Mesenchymal stem cell (in vitro differentiated cells and primary cell): ENCODE data around the gene CHI3L1.
A peak's percentile ranks its signal among the peaks of the same experiment; 100 is the strongest.

Experiments
- DNase-seq: peaks from one replicate; pipeline ENCODE4 v3.0.0-alpha.2; 2013
- H2AFZ ChIP-seq: one replicate; pipeline ENCODE4 v1.6.1; 2013; ENCODE audit warnings: low read depth, mild to moderate bottlenecking, control low read depth, inconsistent platforms, low read length, moderate library complexity
- H2AK5ac ChIP-seq: 2 replicates; pipeline ENCODE4 v1.6.1; 2013; ENCODE audit warnings: low read length, moderate library complexity, mild to moderate bottlenecking, inconsistent platforms; ENCODE audit not compliant: severe bottlenecking
- H2BK120ac ChIP-seq: one replicate; pipeline ENCODE4 v1.6.1; 2013; ENCODE audit warnings: low read depth, mild to moderate bottlenecking, inconsistent platforms, low read length, moderate library complexity
- H2BK12ac ChIP-seq, 2 experiments: one replicate each; pipeline ENCODE4 v1.6.1; 2013; ENCODE audit warnings: inconsistent platforms in 2 of 2, low read length in 2 of 2, mild to moderate bottlenecking in 2 of 2, moderate library complexity in 2 of 2, control low read depth in 1 of 2
- H2BK15ac ChIP-seq: one replicate; pipeline ENCODE4 v1.6.1; 2013; ENCODE audit warnings: mild to moderate bottlenecking, low read depth, inconsistent platforms; ENCODE audit not compliant: poor library complexity, severe bottlenecking
- H2BK5ac ChIP-seq: 2 replicates; pipeline ENCODE4 v1.6.1; 2013; ENCODE audit warnings: low read depth, mild to moderate bottlenecking, low read length, control low read depth, inconsistent platforms; ENCODE audit not compliant: poor library complexity, severe bottlenecking
- H3K14ac ChIP-seq, 2 experiments: one replicate each; pipeline ENCODE4 v1.6.1; 2013; ENCODE audit warnings: inconsistent platforms in 2 of 2, low read length in 2 of 2, control low read depth in 1 of 2, mild to moderate bottlenecking in 1 of 2, moderate library complexity in 1 of 2
- H3K18ac ChIP-seq, 2 experiments: one replicate each; pipeline ENCODE4 v1.6.1; 2013; ENCODE audit warnings: inconsistent platforms in 2 of 2, low read length in 2 of 2, control low read depth in 1 of 2, low read depth in 1 of 2, mild to moderate bottlenecking in 1 of 2
- H3K23ac ChIP-seq, 2 experiments: one replicate each; pipeline ENCODE4 v1.6.1; 2013; ENCODE audit warnings: inconsistent platforms in 2 of 2, low read length in 2 of 2, mild to moderate bottlenecking in 2 of 2, moderate library complexity in 2 of 2, control low read depth in 1 of 2
- H3K27ac ChIP-seq: 2 replicates; pipeline ENCODE4 v1.5.1; 2013; ENCODE audit warnings: mild to moderate bottlenecking, moderate library complexity, low read length, control low read depth, inconsistent platforms; ENCODE audit not compliant: poor library complexity, severe bottlenecking
- H3K27me3 ChIP-seq, 2 experiments: 2 replicates each; pipeline versions ENCODE4 v1.6.1 to v1.7.0; 2013; ENCODE audit warnings: low read length in 2 of 2, mild to moderate bottlenecking in 2 of 2, moderate library complexity in 2 of 2, control low read depth in 1 of 2, inconsistent platforms in 1 of 2; ENCODE audit not compliant: control insufficient read depth in 1 of 2, insufficient read depth in 1 of 2
- H3K36me3 ChIP-seq, 2 experiments: 2 replicates each; pipeline versions ENCODE4 v1.6.1 to v1.7.0; 2013; ENCODE audit warnings: low read length in 2 of 2, control low read depth in 1 of 2, inconsistent platforms in 1 of 2, low read depth in 1 of 2, mild to moderate bottlenecking in 1 of 2; ENCODE audit not compliant: insufficient read depth in 2 of 2, control insufficient read depth in 1 of 2
- H3K4ac ChIP-seq, 2 experiments: one replicate each; pipeline ENCODE4 v1.6.1; 2013; ENCODE audit warnings: inconsistent platforms in 2 of 2, low read length in 2 of 2, mild to moderate bottlenecking in 2 of 2, moderate library complexity in 2 of 2, control low read depth in 1 of 2, low read depth in 1 of 2
- H3K4me1 ChIP-seq: 2 replicates; pipeline ENCODE4 v1.6.1; 2013; ENCODE audit warnings: low read depth, low read length, control low read depth; ENCODE audit not compliant: control insufficient read depth, insufficient read depth
- H3K4me2 ChIP-seq: 2 replicates; pipeline ENCODE4 v1.6.1; 2013; ENCODE audit warnings: low read length, mild to moderate bottlenecking, inconsistent platforms; ENCODE audit not compliant: poor library complexity, severe bottlenecking
- H3K4me3 ChIP-seq, 2 experiments: 2 replicates each; pipeline versions ENCODE4 v1.5.1 to v1.7.0; 2013; ENCODE audit warnings: low read length in 2 of 2, mild to moderate bottlenecking in 2 of 2, control low read depth in 1 of 2, low read depth in 1 of 2; ENCODE audit not compliant: insufficient read depth in 1 of 2
- H3K79me1 ChIP-seq: replicated peaks from 2 replicates; pipeline ENCODE4 v1.6.1; 2013; ENCODE audit warnings: mild to moderate bottlenecking, control low read depth, low read length, inconsistent platforms; ENCODE audit not compliant: poor library complexity, severe bottlenecking
- H3K9ac ChIP-seq: 2 replicates; pipeline ENCODE4 v1.7.0; 2013; ENCODE audit warnings: mild to moderate bottlenecking, low read length, moderate library complexity
- H3K9me3 ChIP-seq: 2 replicates; pipeline ENCODE4 v1.7.0; 2013; ENCODE audit warnings: mild to moderate bottlenecking, low read length; ENCODE audit not compliant: control insufficient read depth
- H4K8ac ChIP-seq: one replicate; pipeline ENCODE4 v1.6.1; 2013; ENCODE audit warnings: inconsistent platforms, mild to moderate bottlenecking, low read length, moderate library complexity
- H4K91ac ChIP-seq: one replicate; pipeline ENCODE4 v1.6.1; 2013; ENCODE audit warnings: mild to moderate bottlenecking, low read length, inconsistent platforms
- WGBS: methylation state at CpG from one replicate; pipeline ENCODE4 v1.1.7; 2013; ENCODE audit warnings: mixed read lengths; 5-methylcytosine and 5-hydroxymethylcytosine counted together

CHI3L1 gene

GRCh38 chr1:203158960-203159665 is 27.4 kb downstream of the CHI3L1 start:
- H4K91ac ChIP-seq, result no peak overlapping the region
- no peak overlapping the region for H3K4ac ChIP-seq
- no peak for DNase-seq
- H3K9ac ChIP-seq, result no peak overlapping the region
- H3K4me3 ChIP-seq, result no peak overlapping the region
- no peak overlapping the region for H3K4me2 ChIP-seq
- H3K27me3 ChIP-seq, result peaks cover 0 to 3% of the 10 kb centered on the region in 2 experiments
- WGBS, result 95% methylated on average over 8 of the region's 9 CpGs
- no peak overlapping the region for H2BK120ac ChIP-seq
- no peak overlapping the region for H3K14ac ChIP-seq
- H3K27ac ChIP-seq, result no peak overlapping the region
- H4K8ac ChIP-seq, result no peak overlapping the region
- H3K9me3 ChIP-seq, result peaks cover 11% of the 10 kb centered on the region
- H3K79me1 ChIP-seq, result peaks cover 40% of the 10 kb centered on the region
- H3K18ac ChIP-seq, result no peak overlapping the region
- H2BK5ac ChIP-seq, result no peak overlapping the region
- H2AFZ ChIP-seq, result no peak overlapping the region
- H3K36me3 ChIP-seq, result peaks cover 21 to 33% of the 10 kb centered on the region in 2 experiments
- no peak overlapping the region for H2BK12ac ChIP-seq
- H2AK5ac ChIP-seq, result no peak overlapping the region
- no peak overlapping the region for H2BK15ac ChIP-seq
- H3K23ac ChIP-seq, result no peak overlapping the region
- H3K4me1 ChIP-seq, result peaks cover 22% of the 10 kb centered on the region

- no peak overlapping the region for H2BK5ac ChIP-seq
- H3K4me2 ChIP-seq, result no peak overlapping the region
- H3K18ac ChIP-seq, result no peak overlapping the region
- H3K36me3 ChIP-seq, result peaks cover 21 to 28% of the 10 kb centered on the region in 2 experiments
- H2AFZ ChIP-seq, result no peak overlapping the region
- H3K4ac ChIP-seq, result no peak overlapping the region
- H3K4me1 ChIP-seq, result peaks cover 27% of the 10 kb centered on the region
- no peak overlapping the region for H3K27ac ChIP-seq
- 80% methylated on average over 1 of the region's 1 CpG for WGBS
- no peak overlapping the region for H3K4me3 ChIP-seq
- no peak overlapping the region for H2BK15ac ChIP-seq
- H2AK5ac ChIP-seq, result no peak overlapping the region
- H4K8ac ChIP-seq, result no peak overlapping the region
- no peak overlapping the region for H3K9ac ChIP-seq
- no peak for DNase-seq
- no peak overlapping the region for H3K14ac ChIP-seq
- H3K9me3 ChIP-seq, result peaks cover 11% of the 10 kb centered on the region
- H3K79me1 ChIP-seq, result peaks cover 38% of the 10 kb centered on the region
- H3K27me3 ChIP-seq, result peaks cover 0 to 3% of the 10 kb centered on the region in 2 experiments
- H2BK120ac ChIP-seq, result no peak overlapping the region
- no peak overlapping the region for H3K23ac ChIP-seq
- H2BK12ac ChIP-seq, result no peak overlapping the region
- H4K91ac ChIP-seq, result no peak overlapping the region
Observed at GRCh38 chr1:203158423-203158822, 28.1 kb downstream of the CHI3L1 start.

GRCh38 chr1:203156280-203156679 is 30.2 kb downstream of the CHI3L1 start:
- DNase-seq, result no peak
- H3K4ac ChIP-seq, result no peak overlapping the region
- H2BK12ac ChIP-seq, result no peak overlapping the region
- no peak overlapping the region for H3K23ac ChIP-seq
- peak overlapping the region; percentile 60 for H2AK5ac ChIP-seq
- H2BK120ac ChIP-seq, result no peak overlapping the region
- no peak overlapping the region for H3K18ac ChIP-seq
- no peak overlapping the region for H3K4me2 ChIP-seq
- no peak overlapping the region for H3K27ac ChIP-seq
- no peak overlapping the region for H4K91ac ChIP-seq
- peak overlapping the region; percentile 31 for H4K8ac ChIP-seq
- H3K36me3 ChIP-seq, result peaks cover 12 to 17% of the 10 kb centered on the region in 2 experiments
- H2BK5ac ChIP-seq, result no peak overlapping the region
- H3K9me3 ChIP-seq, result peaks cover 11% of the 10 kb centered on the region
- H3K4me3 ChIP-seq, result no peak overlapping the region
- no peak overlapping the region for H3K14ac ChIP-seq
- 75% methylated on average over 1 of the region's 1 CpG for WGBS
- H3K79me1 ChIP-seq, result peaks cover 23% of the 10 kb centered on the region
- no peak overlapping the region for H2BK15ac ChIP-seq
- H3K9ac ChIP-seq, result no peak overlapping the region
- no peak overlapping the region for H2AFZ ChIP-seq
- no peaks in the 10 kb centered on the region for H3K27me3 ChIP-seq
- peaks cover 32% of the 10 kb centered on the region for H3K4me1 ChIP-seq

- Histone ChIP-seq H3K14ac (peak overlapping the region in 1 of 2 experiments; percentile 86), H3K4ac (peak overlapping the region; percentile 69 to 80), H3K9ac (peak overlapping the region; percentile 24), H3K9me3 (peaks cover 11% of the 10 kb centered on the region), H2BK15ac (peak overlapping the region; percentile 78), H3K4me1 (peaks cover 49% of the 10 kb centered on the region), H3K4me2 (no peak overlapping the region), H2AK5ac (peak overlapping the region; percentile 99), H3K23ac (no peak overlapping the region), H3K27ac (peak overlapping the region; percentile 99), H2AFZ (no peak overlapping the region), H3K27me3 (no peaks in the 10 kb centered on the region), H2BK5ac (peak overlapping the region; percentile 99), H3K18ac (peak overlapping the region; percentile 90 to 92), H2BK120ac (peak overlapping the region; percentile 89), H2BK12ac (peak overlapping the region; percentile 85 to 98), H3K79me1 (peaks cover 14% of the 10 kb centered on the region), H3K4me3 (peak overlapping the region in 1 of 2 experiments; percentile 26), H4K91ac (peak overlapping the region; percentile 94), H4K8ac (peak overlapping the region; percentile 95), H3K36me3 (peaks cover 10 to 17% of the 10 kb centered on the region in 2 experiments)
- peak; percentile 84 for DNase-seq
- 29% methylated on average over 13 of the region's 13 CpGs for WGBS
Observed at GRCh38 chr1:203153989-203154821, 32.3 kb downstream of the CHI3L1 start.
